Right lobe of liver (tissue), 6 donors: ENCODE data around the gene YWHAG. TPM values are rescaled to one million over a fixed set of nuclear protein-coding genes. Genes with fewer than 3 reads are reported as not detected.
"Not testable (repeated sequence)": the region's sequence is repeated elsewhere in the genome, so short reads cannot be mapped to it uniquely, and the experiment has no call there.

ENCODE experiments used
- ATAC-seq, 4 donors: fragments of 200-7000 bp; cut with Tn5 transposase; one replicate each; pipeline ENCODE4 v1.9.1; 2020; ENCODE audit warnings: mild to moderate bottlenecking in 4 of 4, moderate library complexity in 4 of 4
- DNase-seq, 3 donors: peaks; one replicate each; pipeline ENCODE4 v3.0.0-alpha.2; 2020
- H3K27ac ChIP-seq, 3 donors: fragments of 200-600 bp; one replicate each; pipeline ENCODE4 v1.8.0; 2022
- H3K27me3 ChIP-seq, 2 donors: fragments of 200-600 bp; one replicate each; pipeline ENCODE4 v1.8.0; 2022
- H3K36me3 ChIP-seq, 4 donors: fragments of 200-600 bp; sonication (generic) in 1 of 4; one replicate each; pipeline versions ENCODE4 v1.5.1 to v1.8.0; 2017 to 2022; ENCODE audit warnings: control low read depth in 1 of 4
- H3K4me1 ChIP-seq, 4 donors: fragments of 200-600 bp; sonication (generic) in 1 of 4; one replicate each; pipeline versions ENCODE4 v1.5.1 to v1.8.0; 2017 to 2022; ENCODE audit warnings: control low read depth in 1 of 4
- H3K4me3 ChIP-seq, 3 donors: fragments of 200-600 bp; one replicate each; pipeline ENCODE4 v1.8.0; 2022
- H3K9me3 ChIP-seq, 4 donors: fragments of 200-600 bp; sonication (generic) in 1 of 4; one replicate each; pipeline versions ENCODE4 v1.5.1 to v1.8.0; 2017 to 2022; ENCODE audit warnings: control low read depth in 1 of 4
- POLR2A ChIP-seq: fragments of 450-650 bp; IDR thresholded peaks from one replicate; pipeline ENCODE4 v1.6.1; 2017; ENCODE audit warnings: antibody characterized with exemption, mild to moderate bottlenecking
- WGBS: methylation state at CpG from one replicate; pipeline ENCODE4 v1.1.6; 2018; ENCODE audit warnings: low coverage, low lambda C conversion rate; ENCODE audit not compliant: insufficient coverage; ENCODE audit errors: missing lambda C conversion rate; 5-methylcytosine and 5-hydroxymethylcytosine counted together
- intact Hi-C, 2 donors: fragments of 100-400 bp; cut with DNase I; formaldehyde crosslinking; loops; one replicate each; pipeline versions ENCODE4 v1.11.2 to v1.14.1; 2022
- total RNA-seq, 6 experiments: library from RNA; depleted of rRNA in 2 of 6; stranded (reverse); fragments of >200 nt in 2 of 6; fragmentation: NEBNext Ultra II Directional in 3 of 6; extraction: Animal tissue kit (Norgen Biotek cat#: 25700) in 3 of 6; gene quantifications; one replicate each; pipeline versions ENCODE4 v1.1.0 to v1.2.4, GENCODE V29; 2016 to 2023
- TF ChIP-seq, protein P1 (sequence below), 4 donors: fragments of 200-600 bp in 3 of 4; fragments of 450-650 bp in 1 of 4; IDR thresholded peaks; one replicate each; pipeline versions ENCODE4 v1.5.1 to v1.8.0; 2016 to 2022; ENCODE audit warnings: antibody characterized with exemption in 4 of 4, mild to moderate bottlenecking in 2 of 4
- donor health status: DM: no; HTN: yes; CAD: no.
- donor health status: DM: no; HTN: no; CAD: no.
- donor health status: DM: no; HTN: no; CAD: no.
- donor health status: DM: no; HTN: yes; CAD: no.
- donor health status: DM: no; HTN: yes; CAD: no.

The YWHAG gene
- total RNA-seq, 6 experiments from 2014 or later, result 43.5 to 69.1 (median 58.4) TPM

DNA sequence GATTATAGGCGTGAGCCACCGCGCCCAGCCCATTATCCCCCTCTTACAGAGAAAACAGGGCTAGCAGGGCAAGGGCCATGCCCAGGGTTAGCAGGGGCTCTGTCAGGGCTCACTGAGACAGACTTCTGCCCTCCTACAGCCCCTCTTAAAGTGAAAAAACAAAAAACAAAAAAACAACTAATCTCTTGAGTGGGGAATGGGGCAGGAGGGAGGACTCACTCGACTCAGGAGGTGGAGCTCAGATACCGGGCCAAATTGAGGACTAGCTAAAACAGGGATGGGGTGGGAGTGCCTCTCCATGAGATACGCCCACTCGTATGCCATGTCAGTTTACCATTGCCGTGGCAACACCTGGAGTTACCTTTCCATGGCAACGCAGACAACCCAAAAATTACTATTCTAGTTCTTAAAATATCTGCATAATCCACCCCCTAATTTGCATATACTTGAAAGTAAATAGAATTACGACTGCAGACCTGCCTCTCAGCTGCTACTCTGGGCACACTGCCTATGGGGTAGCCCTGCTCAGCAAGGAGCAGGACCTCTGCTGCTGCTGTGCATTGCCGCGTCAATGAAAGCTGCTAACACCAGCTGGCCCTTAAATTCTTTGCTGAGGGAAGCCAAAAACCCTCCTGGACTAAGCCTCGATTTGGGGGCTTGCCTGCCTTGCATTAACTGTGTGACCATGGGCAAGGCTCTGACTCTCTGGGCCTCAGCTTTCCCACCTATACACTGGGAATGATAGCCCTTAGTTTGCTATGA lies 37.4 kb upstream of the YWHAG start:
- DNase-seq (no peak), ATAC-seq (no peak)
- intact Hi-C loops, result no loop called here
- Histone ChIP-seq H3K9me3 (no peaks in the 10 kb centered on the region), H3K27me3 (no peaks in the 10 kb centered on the region), H3K4me1 (peaks cover 0 to 25% (median 0%) of the 10 kb centered on the region in 4 donors), H3K27ac (no peak overlapping the region), H3K4me3 (no peak overlapping the region), H3K36me3 (no peaks in the 10 kb centered on the region)
- 76% methylated on average over 6 of the region's 13 CpGs for WGBS
- TF ChIP-seq, protein P1, sequence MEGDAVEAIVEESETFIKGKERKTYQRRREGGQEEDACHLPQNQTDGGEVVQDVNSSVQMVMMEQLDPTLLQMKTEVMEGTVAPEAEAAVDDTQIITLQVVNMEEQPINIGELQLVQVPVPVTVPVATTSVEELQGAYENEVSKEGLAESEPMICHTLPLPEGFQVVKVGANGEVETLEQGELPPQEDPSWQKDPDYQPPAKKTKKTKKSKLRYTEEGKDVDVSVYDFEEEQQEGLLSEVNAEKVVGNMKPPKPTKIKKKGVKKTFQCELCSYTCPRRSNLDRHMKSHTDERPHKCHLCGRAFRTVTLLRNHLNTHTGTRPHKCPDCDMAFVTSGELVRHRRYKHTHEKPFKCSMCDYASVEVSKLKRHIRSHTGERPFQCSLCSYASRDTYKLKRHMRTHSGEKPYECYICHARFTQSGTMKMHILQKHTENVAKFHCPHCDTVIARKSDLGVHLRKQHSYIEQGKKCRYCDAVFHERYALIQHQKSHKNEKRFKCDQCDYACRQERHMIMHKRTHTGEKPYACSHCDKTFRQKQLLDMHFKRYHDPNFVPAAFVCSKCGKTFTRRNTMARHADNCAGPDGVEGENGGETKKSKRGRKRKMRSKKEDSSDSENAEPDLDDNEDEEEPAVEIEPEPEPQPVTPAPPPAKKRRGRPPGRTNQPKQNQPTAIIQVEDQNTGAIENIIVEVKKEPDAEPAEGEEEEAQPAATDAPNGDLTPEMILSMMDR (IDR thresholded peaks at IDR 0.05), result no peak
- no peak for TF ChIP-seq POLR2A

DNA sequence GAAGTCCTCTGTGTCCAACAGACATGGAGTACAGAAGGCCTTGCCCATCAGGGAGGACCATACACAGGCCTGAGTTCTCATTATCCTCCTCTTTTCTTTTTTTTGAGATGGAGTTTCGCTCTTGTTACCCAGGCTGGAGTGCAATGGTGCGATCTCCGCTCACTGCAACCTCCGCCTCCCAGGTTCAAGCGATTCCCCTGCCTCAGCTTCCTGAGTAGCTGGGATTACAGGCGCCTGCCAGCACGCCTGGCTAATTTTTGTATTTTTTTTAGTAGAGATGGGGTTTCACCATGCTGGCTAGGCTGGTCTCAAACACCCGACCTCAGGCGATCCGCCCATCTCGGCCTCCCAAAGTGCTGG lies 36.8 kb upstream of the YWHAG start:
- 95% methylated on average over 8 of the region's 11 CpGs for WGBS
- H3K4me3 ChIP-seq, H3K9me3 ChIP-seq, ATAC-seq, H3K27ac ChIP-seq, DNase-seq, H3K36me3 ChIP-seq, H3K27me3 ChIP-seq, intact Hi-C loops: not testable (repeated sequence)
- H3K4me1 ChIP-seq, result peaks cover 0 to 25% (median 0%) of the 10 kb centered on the region in 4 donors

DNA sequence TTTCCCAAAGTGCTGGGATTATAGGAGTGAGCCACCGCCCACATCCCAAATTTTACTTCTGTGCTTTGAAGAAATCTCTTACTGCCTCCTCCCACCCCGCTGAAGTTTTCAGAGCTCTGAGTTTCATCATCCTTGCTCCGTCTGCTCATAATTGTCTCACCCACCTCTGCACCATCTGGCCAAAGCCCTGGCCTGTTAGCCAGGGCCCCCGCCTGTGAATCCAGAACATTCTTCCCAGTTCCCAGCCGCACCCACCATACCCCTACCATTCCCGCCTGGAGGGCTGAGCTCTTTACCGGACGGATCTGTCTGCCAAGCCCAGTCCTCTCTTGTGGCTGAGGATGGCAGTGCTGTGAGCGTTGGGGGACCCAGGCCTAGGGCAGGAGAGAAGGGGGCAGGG lies 36.2 kb upstream of the YWHAG start:
- TF ChIP-seq POLR2A, result no peak
- TF ChIP-seq, protein P1 (IDR thresholded peaks at IDR 0.05), result no peak
- intact Hi-C loops, result no loop called here
- H3K9me3 ChIP-seq, result no peaks in the 10 kb centered on the region
- no peaks in the 10 kb centered on the region for H3K36me3 ChIP-seq
- no peak for ATAC-seq
- no peak for DNase-seq
- no peaks in the 10 kb centered on the region for H3K27me3 ChIP-seq
- 75% methylated on average over 6 of the region's 9 CpGs for WGBS
- H3K4me1 ChIP-seq, result peaks cover 0 to 25% (median 0%) of the 10 kb centered on the region in 4 donors
- H3K4me3 ChIP-seq, result no peak overlapping the region
- H3K27ac ChIP-seq, result no peak overlapping the region

DNA sequence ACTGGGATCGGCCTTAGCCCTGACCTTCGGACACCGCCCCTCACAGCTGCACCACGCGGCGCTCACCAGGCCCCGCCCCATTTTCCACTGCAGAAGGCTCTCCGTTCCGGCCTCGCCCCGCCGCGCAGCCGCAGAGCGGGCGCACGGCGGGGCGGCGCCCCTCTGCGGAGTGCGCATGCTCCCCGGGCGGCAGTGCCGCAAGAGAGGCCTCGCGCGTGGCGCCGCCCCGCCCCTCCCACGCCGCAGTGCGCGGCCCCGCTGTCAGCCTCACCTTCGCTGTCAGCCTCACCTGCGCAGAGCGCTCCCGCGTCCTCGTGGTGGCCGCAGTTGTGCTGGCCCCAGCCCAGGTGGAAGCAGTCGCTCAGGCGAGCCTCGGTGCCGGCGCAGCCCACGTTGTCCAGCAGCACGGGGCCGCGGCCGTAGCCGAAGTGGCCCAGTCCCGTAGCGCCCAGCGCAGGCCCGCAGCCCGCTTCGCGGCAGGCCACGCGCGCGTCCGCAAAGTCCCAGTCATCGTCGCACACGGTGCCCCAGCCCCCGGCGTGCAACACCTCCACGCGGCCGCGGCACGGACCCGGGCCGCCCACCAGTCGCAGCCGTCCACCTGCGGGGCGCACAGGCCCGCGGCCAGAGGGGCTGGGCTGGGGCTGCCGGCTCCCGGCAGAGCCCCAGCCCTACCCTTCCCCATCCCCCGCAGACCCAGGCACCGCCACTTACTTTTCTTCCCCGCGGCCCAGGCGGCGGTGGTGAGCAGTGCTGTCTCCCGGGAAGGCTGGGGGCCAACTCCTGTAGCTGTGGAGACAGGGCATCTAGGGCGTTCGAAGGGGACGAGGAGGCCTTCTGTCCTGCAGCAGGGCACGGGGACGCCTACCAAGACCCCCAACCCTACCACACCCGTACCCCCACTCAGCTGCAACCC lies 34.6 kb upstream of the YWHAG start:
- Histone ChIP-seq H3K9me3 (no peaks in the 10 kb centered on the region), H3K4me3 (peak overlapping the region; percentile 70 to 81 (median 71)), H3K36me3 (no peaks in the 10 kb centered on the region), H3K27me3 (no peaks in the 10 kb centered on the region), H3K27ac (peak overlapping the region; percentile 85 to 93 (median 90)), H3K4me1 (peaks cover 0 to 25% (median 0%) of the 10 kb centered on the region in 4 donors)
- TF ChIP-seq, protein P1 (IDR thresholded peaks at IDR 0.05), result no peak
- TF ChIP-seq POLR2A, result peak; percentile 84
- ATAC-seq, result peak; percentile 82 to 85 (median 85)
- peak; percentile 95 to 96 (median 96) for DNase-seq
- 0% methylated on average over 7 of the region's 99 CpGs for WGBS
- intact Hi-C loops, result no loop called here
